DOHH2 (cell line): Measurements from ENCODE around the gene MINK1.

Source experiments
- CTCF ChIP-seq: fragments of 200-600 bp; sonication (generic); IDR thresholded peaks from one replicate; pipeline ENCODE4 v1.5.1; 2014; ENCODE audit warnings: antibody characterized with exemption, mild to moderate bottlenecking, low read depth, low read length; ENCODE audit not compliant: poor library complexity, severe bottlenecking
- EZH2phosphoT487 ChIP-seq: fragments of 200-600 bp; sonication (generic); IDR thresholded peaks from 2 replicates; pipeline ENCODE4 v1.6.1; 2017; ENCODE audit warnings: borderline replicate concordance, mild to moderate bottlenecking, antibody characterized with exemption, low read length, moderate library complexity, mixed read lengths

GRCh38 chr17:4788807-4789700 is 44.1 kb upstream of the MINK1 start, which contains the start of gene GLTPD2:
- TF ChIP-seq CTCF (no peak), EZH2phosphoT487 (no peak)
